Endodermal cell (in vitro differentiated cells): ENCODE results near the gene SYDE1. TPM values are rescaled to one million over a fixed set of nuclear protein-coding genes. Genes with fewer than 3 reads are reported as not detected.

Experiments used
- DNase-seq: peaks from one replicate; pipeline ENCODE4 v3.0.0-alpha.2; 2017
- H3K27ac ChIP-seq: 2 replicates; pipeline ENCODE4 v1.5.1; 2013; ENCODE audit warnings: mild to moderate bottlenecking, low read depth, low read length, moderate library complexity
- H3K27me3 ChIP-seq: 2 replicates; pipeline ENCODE4 v1.6.1; 2013; ENCODE audit warnings: mild to moderate bottlenecking, low read length, moderate library complexity; ENCODE audit not compliant: insufficient read depth, control insufficient read depth, poor library complexity, severe bottlenecking
- H3K36me3 ChIP-seq: 2 replicates; pipeline ENCODE4 v1.7.0; 2013; ENCODE audit warnings: mild to moderate bottlenecking, low read length, moderate library complexity; ENCODE audit not compliant: control insufficient read depth, insufficient read depth
- H3K4me1 ChIP-seq: one replicate; pipeline ENCODE4 v1.7.0; 2013; ENCODE audit warnings: low read length; ENCODE audit not compliant: control insufficient read depth, insufficient read depth
- H3K4me3 ChIP-seq: 2 replicates; pipeline ENCODE4 v1.5.1; 2013; ENCODE audit warnings: mild to moderate bottlenecking, low read length, moderate library complexity
- H3K9ac ChIP-seq: 2 replicates; pipeline ENCODE4 v1.6.1; 2013; ENCODE audit warnings: mild to moderate bottlenecking, low read length, moderate library complexity; ENCODE audit not compliant: poor library complexity, severe bottlenecking; ENCODE audit errors: extremely low read depth
- H3K9me3 ChIP-seq: 2 replicates; pipeline ENCODE4 v1.6.1; 2013; ENCODE audit warnings: mild to moderate bottlenecking, low read length, moderate library complexity; ENCODE audit not compliant: control insufficient read depth
- H3K27ac Mint-ChIP-seq: 2 replicates; pipeline ENCODE4 v1.8.0; 2020; ENCODE audit warnings: mixed read lengths
- H3K27me3 Mint-ChIP-seq: 2 replicates; pipeline ENCODE4 v1.8.0; 2021; ENCODE audit warnings: mild to moderate bottlenecking, mixed read lengths; ENCODE audit not compliant: insufficient read depth
- H3K36me3 Mint-ChIP-seq: 2 replicates; pipeline ENCODE4 v1.8.0; 2020; ENCODE audit warnings: low read depth, mixed read lengths
- H3K4me1 Mint-ChIP-seq: 2 replicates; pipeline ENCODE4 v1.8.0; 2020; ENCODE audit warnings: mixed read lengths
- H3K4me3 Mint-ChIP-seq: 2 replicates; pipeline ENCODE4 v1.8.0; 2020; ENCODE audit warnings: mild to moderate bottlenecking, moderate library complexity, mixed read lengths
- H3K9me3 Mint-ChIP-seq: 2 replicates; pipeline ENCODE4 v1.8.0; 2020; ENCODE audit warnings: mild to moderate bottlenecking, mixed read lengths
- CTCF ChIP-seq: fragments of 200-600 bp; sonication (generic); conservative IDR thresholded peaks from 2 replicates; pipeline ENCODE4 v1.5.0; 2021; ENCODE audit warnings: antibody characterized with exemption, mild to moderate bottlenecking
- WGBS, 2 experiments: methylation state at CpG; one replicate each; pipeline versions ENCODE4 v1.1.5 to v1.1.7; 2013; ENCODE audit warnings: missing lambda C conversion rate in 2 of 2, mixed read lengths in 1 of 2; ENCODE audit not compliant: insufficient coverage in 1 of 2, insufficient read length in 1 of 2; 5-methylcytosine and 5-hydroxymethylcytosine counted together
- total RNA-seq, 2 donors: library from RNA; stranded (reverse); fragmentation: NEBNext Ultra II Directional in 1 of 2; extraction: Animal tissue kit (Norgen Biotek cat#: 25700) in 1 of 2; gene quantifications; 2 replicates in 1 of 2; 3 replicates in 1 of 2; pipeline ENCODE4 v1.2.1, GENCODE V29; 2021

Gene SYDE1
- total RNA-seq, 2 donors from 2014 or later, result 8.9 to 12.2 TPM

GRCh38 chr19:15125232-15126067, 18.2 kb downstream of the SYDE1 start:
- peaks cover 23% of the 10 kb centered on the region for H3K36me3 Mint-ChIP-seq
- Histone ChIP-seq H3K36me3 (peaks cover 13% of the 10 kb centered on the region), H3K9ac (peak overlapping the region; percentile 78), H3K9me3 (no peaks in the 10 kb centered on the region), H3K27ac (peak overlapping the region; percentile 79), H3K4me1 (no peaks in the 10 kb centered on the region), H3K27me3 (no peaks in the 10 kb centered on the region), H3K4me3 (peak overlapping the region; percentile 96)
- 0% methylated on average over 23 to 59 of the region's 61 CpGs for WGBS, 2 experiments
- peak; percentile 99 for DNase-seq
- peak overlapping the region; percentile 86 for H3K4me3 Mint-ChIP-seq
- TF ChIP-seq CTCF, result peak; percentile 45
- H3K9me3 Mint-ChIP-seq, result no peaks in the 10 kb centered on the region
- H3K27me3 Mint-ChIP-seq, result peaks cover 2% of the 10 kb centered on the region
- no peaks in the 10 kb centered on the region for H3K4me1 Mint-ChIP-seq
- peak overlapping the region; percentile 98 for H3K27ac Mint-ChIP-seq

GRCh38 chr19:15126131-15126910, 19.1 kb downstream of the SYDE1 start:
- Mint-ChIP-seq H3K4me3 (peak overlapping the region; percentile 86), H3K27ac (no peak overlapping the region), H3K4me1 (no peaks in the 10 kb centered on the region), H3K27me3 (peaks cover 2% of the 10 kb centered on the region), H3K36me3 (peaks cover 14% of the 10 kb centered on the region), H3K9me3 (no peaks in the 10 kb centered on the region)
- no peak for TF ChIP-seq CTCF
- no peaks in the 10 kb centered on the region for H3K4me1 ChIP-seq
- H3K4me3 ChIP-seq, result peak overlapping the region; percentile 96
- H3K9ac ChIP-seq, result no peak overlapping the region
- WGBS, 2 experiments, result 96 to 100% methylated on average over 2 of the region's 2 CpGs
- peaks cover 8% of the 10 kb centered on the region for H3K36me3 ChIP-seq
- no peak overlapping the region for H3K27ac ChIP-seq
- no peaks in the 10 kb centered on the region for H3K27me3 ChIP-seq
- no peaks in the 10 kb centered on the region for H3K9me3 ChIP-seq
- DNase-seq, result no peak

- WGBS, 2 experiments, result 86 to 87% methylated on average over 5 to 6 of the region's 6 CpGs
- Mint-ChIP-seq H3K36me3 (peaks cover under 1% of the 10 kb centered on the region), H3K27me3 (peaks cover 2% of the 10 kb centered on the region), H3K9me3 (no peaks in the 10 kb centered on the region), H3K4me1 (no peaks in the 10 kb centered on the region), H3K4me3 (no peak overlapping the region), H3K27ac (no peak overlapping the region)
- Histone ChIP-seq H3K9ac (no peak overlapping the region), H3K4me1 (no peaks in the 10 kb centered on the region), H3K36me3 (no peaks in the 10 kb centered on the region), H3K27me3 (no peaks in the 10 kb centered on the region), H3K9me3 (no peaks in the 10 kb centered on the region), H3K4me3 (no peak overlapping the region), H3K27ac (no peak overlapping the region)
- no peak for DNase-seq
- no peak for TF ChIP-seq CTCF
Measured at GRCh38 chr19:15128162-15128770, 21.1 kb downstream of the SYDE1 start.
